Effector memory CD4-positive, alpha-beta T cell (primary cell): ENCODE measurements around the gene TRIM72.
"Not testable (repeated sequence)": the region's sequence is repeated elsewhere in the genome, so short reads cannot be mapped to it uniquely, and the experiment has no call there.

ENCODE experiments used
- DNase-seq, 3 donors: peaks; one replicate each; pipeline ENCODE4 v3.0.0-alpha.2; 2020
- H3K27ac ChIP-seq: 2 replicates; pipeline ENCODE4 v1.7.0; 2013; ENCODE audit warnings: mild to moderate bottlenecking, low read length, moderate library complexity; ENCODE audit not compliant: insufficient read depth, poor library complexity, severe bottlenecking
- H3K27me3 ChIP-seq: replicated peaks from 2 replicates; pipeline ENCODE4 v1.7.0; 2013; ENCODE audit warnings: mild to moderate bottlenecking, low read length; ENCODE audit not compliant: insufficient read depth, control insufficient read depth, poor library complexity, severe bottlenecking
- H3K36me3 ChIP-seq: 2 replicates; pipeline ENCODE4 v1.7.0; 2013; ENCODE audit warnings: mild to moderate bottlenecking, low read length, moderate library complexity; ENCODE audit not compliant: control insufficient read depth, insufficient read depth
- H3K4me1 ChIP-seq: 2 replicates; pipeline ENCODE4 v1.7.0; 2013; ENCODE audit warnings: low read length, mild to moderate bottlenecking; ENCODE audit not compliant: control insufficient read depth, insufficient read depth, poor library complexity, severe bottlenecking
- H3K4me3 ChIP-seq: 2 replicates; pipeline ENCODE4 v1.7.0; 2013; ENCODE audit warnings: low read length, low read depth, mild to moderate bottlenecking; ENCODE audit not compliant: insufficient read depth, poor library complexity, severe bottlenecking
- H3K9me3 ChIP-seq: 2 replicates; pipeline ENCODE4 v1.7.0; 2013; ENCODE audit warnings: mild to moderate bottlenecking, low read length, moderate library complexity; ENCODE audit not compliant: control insufficient read depth

Gene TRIM72

DNA sequence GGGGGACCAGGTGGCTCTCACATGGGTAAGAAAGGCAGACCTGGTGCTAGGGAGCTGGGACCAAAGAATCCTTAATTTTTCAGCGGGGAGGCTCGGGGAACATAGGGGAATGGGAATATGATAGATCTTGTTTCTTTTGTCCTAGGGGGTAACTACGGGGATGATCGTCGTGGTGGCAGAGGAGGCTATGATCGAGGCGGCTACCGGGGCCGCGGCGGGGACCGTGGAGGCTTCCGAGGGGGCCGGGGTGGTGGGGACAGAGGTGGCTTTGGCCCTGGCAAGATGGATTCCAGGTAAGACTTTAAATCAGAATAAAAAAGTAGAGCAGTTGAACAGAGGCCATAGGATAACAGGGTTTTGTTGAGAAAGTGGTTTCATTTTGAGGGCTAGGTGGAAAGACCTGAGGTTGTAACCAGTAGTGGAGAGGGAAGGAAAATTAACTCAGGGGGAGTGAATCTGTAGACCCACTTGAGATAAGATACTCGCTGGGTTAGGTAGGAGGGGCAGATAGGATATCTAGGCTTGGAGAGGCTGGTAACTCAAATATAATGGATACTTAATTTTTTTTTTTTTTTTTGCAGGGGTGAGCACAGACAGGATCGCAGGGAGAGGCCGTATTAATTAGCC is 23.0 kb upstream of the TRIM72 start:
- no peak overlapping the region for H3K4me3 ChIP-seq
- H3K9me3 ChIP-seq = no peaks in the 10 kb centered on the region
- peaks cover 94% of the 10 kb centered on the region for H3K36me3 ChIP-seq
- no peaks in the 10 kb centered on the region for H3K4me1 ChIP-seq
- H3K27me3 ChIP-seq = no peaks in the 10 kb centered on the region
- no peak for DNase-seq
- no peak overlapping the region for H3K27ac ChIP-seq

GRCh38 chr16:31191697-31192428 is 22.1 kb upstream of the TRIM72 start:
- no peaks in the 10 kb centered on the region for H3K4me1 ChIP-seq
- H3K9me3 ChIP-seq = no peaks in the 10 kb centered on the region
- H3K27ac ChIP-seq = no peak overlapping the region
- no peaks in the 10 kb centered on the region for H3K27me3 ChIP-seq
- no peak overlapping the region for H3K4me3 ChIP-seq
- no peak for DNase-seq
- peaks cover 89% of the 10 kb centered on the region for H3K36me3 ChIP-seq

DNA sequence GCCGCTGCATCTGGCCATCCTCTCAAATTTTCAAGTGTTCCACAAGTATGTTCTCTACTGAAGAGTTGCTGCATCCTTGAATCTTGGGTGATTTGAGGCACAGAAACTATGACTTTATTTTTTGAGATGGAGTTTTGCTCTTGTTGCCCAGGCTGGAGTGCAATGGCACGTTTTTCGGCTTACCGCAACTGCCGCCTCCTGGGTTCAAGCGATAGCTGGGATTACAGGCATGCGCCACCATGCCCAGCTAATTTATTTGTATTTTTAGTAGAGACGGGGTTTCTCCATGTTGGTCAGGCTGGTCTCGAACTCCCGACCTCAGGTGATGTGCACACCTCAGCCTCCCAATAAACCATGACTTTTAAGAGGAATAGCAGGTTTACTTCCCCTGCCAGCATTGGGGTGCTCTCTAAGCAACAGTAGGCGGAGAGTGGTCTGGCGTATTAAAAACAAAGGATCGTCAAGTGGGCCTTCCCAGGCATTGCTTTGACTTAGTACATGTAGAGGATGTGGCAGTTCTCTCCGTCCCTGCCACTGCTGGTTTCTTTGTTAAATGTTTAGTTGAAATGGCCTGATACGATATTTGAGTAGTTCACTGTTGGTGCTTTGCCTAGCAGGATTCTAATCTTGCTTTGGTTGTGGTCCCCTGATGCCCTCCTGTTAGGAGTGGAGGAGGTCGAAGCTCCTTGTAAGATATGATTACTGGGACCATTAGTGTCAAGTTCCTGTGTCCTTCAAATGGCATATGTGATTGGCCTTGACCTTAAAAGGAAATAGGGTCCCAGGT is 20.9 kb upstream of the TRIM72 start:
- Histone ChIP-seq H3K27me3 (no peaks in the 10 kb centered on the region), H3K27ac (no peak overlapping the region), H3K36me3 (peaks cover 77% of the 10 kb centered on the region), H3K9me3 (no peaks in the 10 kb centered on the region), H3K4me3 (no peak overlapping the region), H3K4me1 (no peaks in the 10 kb centered on the region)
- DNase-seq = no peak

DNA sequence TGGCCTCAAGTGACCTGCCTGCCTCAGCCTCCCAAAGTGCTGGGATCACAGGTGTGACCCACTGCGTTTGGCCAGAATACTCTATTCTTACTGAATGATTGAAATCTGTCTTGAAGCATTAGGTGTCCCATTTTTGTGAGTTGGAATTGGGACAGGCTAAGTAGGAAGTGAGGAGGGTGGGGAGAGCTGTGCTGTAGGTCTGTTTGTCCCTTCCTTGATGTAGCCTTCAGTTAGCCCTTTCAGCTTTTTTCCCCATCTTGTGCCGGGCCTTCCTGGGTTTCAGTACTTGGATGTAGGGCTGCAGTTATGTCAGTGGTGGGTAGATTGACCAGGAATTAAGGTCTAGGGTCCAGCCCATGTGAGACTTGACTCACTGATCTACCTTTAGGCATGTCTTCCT is 20.0 kb upstream of the TRIM72 start:
- Histone ChIP-seq H3K27me3 (no peaks in the 10 kb centered on the region), H3K36me3 (peaks cover 69% of the 10 kb centered on the region), H3K4me1 (no peaks in the 10 kb centered on the region), H3K9me3 (no peaks in the 10 kb centered on the region), H3K4me3 (no peak overlapping the region), H3K27ac (no peak overlapping the region)
- no peak for DNase-seq

DNA sequence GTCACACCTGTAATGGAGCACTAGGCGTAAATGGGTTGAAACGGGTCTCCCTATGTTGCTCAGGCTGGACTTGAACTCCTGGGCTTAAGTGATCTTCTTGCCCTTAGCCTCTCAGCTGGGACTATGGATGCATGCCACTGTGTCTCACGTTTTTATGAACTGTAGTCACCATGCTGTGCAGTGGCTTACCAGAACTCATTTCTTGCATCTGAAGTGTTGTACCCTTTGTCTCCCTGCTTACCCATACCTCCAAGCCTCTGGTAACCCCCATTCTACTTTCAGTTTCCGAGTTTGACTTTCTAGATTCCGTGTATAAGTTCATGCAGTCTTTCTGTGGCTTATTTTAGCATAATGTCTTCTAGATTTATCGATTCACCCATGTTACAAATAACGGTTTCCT is 19.0 kb upstream of the TRIM72 start:
- no peak for DNase-seq
- Histone ChIP-seq H3K27ac (no peak overlapping the region), H3K9me3 (no peaks in the 10 kb centered on the region), H3K36me3 (peaks cover 59% of the 10 kb centered on the region), H3K4me1 (peaks cover 6% of the 10 kb centered on the region), H3K27me3 (no peaks in the 10 kb centered on the region), H3K4me3 (no peak overlapping the region)

DNA sequence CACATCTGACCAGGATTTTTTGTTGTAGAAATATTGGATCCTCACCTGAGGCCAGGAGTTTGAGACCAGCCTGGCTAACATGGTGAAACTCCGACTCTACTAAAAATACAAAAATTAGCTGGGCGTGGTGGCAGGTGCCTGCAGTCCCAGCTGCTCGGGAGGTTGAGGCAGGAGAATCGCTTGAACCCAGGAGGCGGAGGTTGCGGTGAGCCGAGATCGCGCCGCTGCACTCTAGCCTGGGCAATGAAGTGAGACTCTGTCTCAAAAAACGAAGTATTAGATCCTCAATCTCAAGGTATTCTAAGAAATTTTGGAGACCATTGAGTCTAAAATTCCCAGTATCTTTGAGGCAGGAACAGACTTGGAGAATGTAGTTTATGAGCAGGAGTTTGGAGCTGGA is 18.1 kb upstream of the TRIM72 start:
- H3K4me3 ChIP-seq, H3K27ac ChIP-seq, H3K27me3 ChIP-seq, DNase-seq, H3K9me3 ChIP-seq: not testable (repeated sequence)
- H3K36me3 ChIP-seq = peaks cover 49% of the 10 kb centered on the region
- H3K4me1 ChIP-seq = peaks cover 16% of the 10 kb centered on the region

- H3K27me3 ChIP-seq = no peaks in the 10 kb centered on the region
- H3K4me3 ChIP-seq = no peak overlapping the region
- no peaks in the 10 kb centered on the region for H3K9me3 ChIP-seq
- H3K4me1 ChIP-seq = peaks cover 22% of the 10 kb centered on the region
- no peak overlapping the region for H3K27ac ChIP-seq
- peaks cover 43% of the 10 kb centered on the region for H3K36me3 ChIP-seq
- no peak for DNase-seq
Observed at GRCh38 chr16:31196324-31197088, 17.4 kb upstream of the TRIM72 start.

- H3K27me3 ChIP-seq = no peaks in the 10 kb centered on the region
- no peaks in the 10 kb centered on the region for H3K9me3 ChIP-seq
- H3K27ac ChIP-seq = no peak overlapping the region
- no peak for DNase-seq
- peaks cover 26% of the 10 kb centered on the region for H3K36me3 ChIP-seq
- peaks cover 34% of the 10 kb centered on the region for H3K4me1 ChIP-seq
- H3K4me3 ChIP-seq = no peak overlapping the region
Observed at GRCh38 chr16:31198207-31198882, 15.6 kb upstream of the TRIM72 start.

GRCh38 chr16:31199430-31200041 is 14.4 kb upstream of the TRIM72 start:
- Histone ChIP-seq H3K27me3 (no peaks in the 10 kb centered on the region), H3K27ac (no peak overlapping the region), H3K4me3 (no peak overlapping the region), H3K4me1 (peaks cover 34% of the 10 kb centered on the region), H3K36me3 (peaks cover 16% of the 10 kb centered on the region), H3K9me3 (no peaks in the 10 kb centered on the region)
- no peak for DNase-seq
